NCI-H2081 treated with DMSO at 0.1 percent for 48 hours (cell line): ENCODE measurements around the gene AK5.
"Not testable (repeated sequence)": the region's sequence is repeated elsewhere in the genome, so short reads cannot be mapped to it uniquely, and the experiment has no call there.

ENCODE experiments used
- DNase-seq: peaks from one replicate; lab custom pipeline; 2025; lab: John Stamatoyannopoulos, UW

The AK5 gene

DNA sequence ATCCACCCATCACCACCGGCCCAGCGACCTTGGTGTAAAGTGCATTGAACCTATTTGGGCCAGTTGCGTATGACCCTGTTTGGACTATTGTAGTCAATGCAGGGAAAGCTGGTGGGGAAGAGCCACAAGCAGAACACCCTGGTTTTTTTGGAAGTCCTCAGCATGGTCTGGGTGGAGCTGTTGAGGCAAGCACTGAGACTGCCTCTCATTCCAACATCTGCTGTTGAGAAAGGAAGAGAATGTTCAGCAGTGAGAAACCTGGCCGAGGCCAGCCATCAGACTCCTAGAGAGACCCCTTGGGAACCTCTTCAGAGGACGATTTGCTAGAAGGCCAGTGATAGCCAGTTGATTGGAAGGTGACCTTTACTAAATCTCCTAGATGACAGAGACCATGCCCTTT is 217.6 kb downstream of the AK5 start:
- DNase-seq = no peak

- no peak for DNase-seq
Observed at GRCh38 chr1:77504986-77505385, 223.2 kb downstream of the AK5 start.

DNA sequence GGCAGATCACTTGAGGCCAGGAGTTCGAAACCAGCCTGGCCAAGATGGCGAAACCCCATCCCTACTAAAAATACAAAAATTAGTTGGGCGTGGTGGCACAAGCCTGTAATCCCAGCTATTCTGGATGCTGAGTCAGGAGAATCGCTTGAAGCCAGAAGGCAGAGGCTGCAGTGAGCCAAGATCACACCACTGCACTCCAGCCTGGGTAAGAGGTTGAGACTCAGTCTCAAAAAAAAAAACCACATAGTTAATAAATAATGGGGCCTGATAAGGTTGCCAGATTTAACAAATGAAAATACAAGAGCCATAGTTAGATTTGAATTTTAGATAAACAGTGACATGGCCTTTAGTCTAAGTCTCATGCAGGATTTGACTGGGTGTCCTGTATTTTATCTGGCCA is 225.0 kb downstream of the AK5 start:
- DNase-seq = no peak

DNA sequence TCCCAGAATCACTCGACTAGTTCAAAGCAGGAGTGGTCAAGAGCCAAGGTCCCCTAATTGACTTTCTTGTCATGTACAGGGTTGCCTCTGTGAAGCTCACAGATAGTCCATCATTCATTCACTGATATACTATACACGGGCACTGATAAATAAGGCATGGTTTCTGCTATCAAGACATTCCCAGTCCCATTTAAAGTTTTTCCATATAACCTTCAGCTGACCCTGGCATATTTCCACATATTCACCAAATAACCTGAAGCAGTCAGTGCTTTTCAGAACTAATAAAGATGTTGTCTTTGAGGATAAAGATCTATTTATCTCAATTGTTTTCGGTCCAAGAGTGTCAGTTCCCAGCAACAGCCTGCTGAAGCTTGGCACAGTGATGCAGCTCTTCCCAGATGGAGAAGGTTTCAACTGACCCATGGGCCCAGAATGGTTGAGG is 227.3 kb downstream of the AK5 start:
- no peak for DNase-seq

DNA sequence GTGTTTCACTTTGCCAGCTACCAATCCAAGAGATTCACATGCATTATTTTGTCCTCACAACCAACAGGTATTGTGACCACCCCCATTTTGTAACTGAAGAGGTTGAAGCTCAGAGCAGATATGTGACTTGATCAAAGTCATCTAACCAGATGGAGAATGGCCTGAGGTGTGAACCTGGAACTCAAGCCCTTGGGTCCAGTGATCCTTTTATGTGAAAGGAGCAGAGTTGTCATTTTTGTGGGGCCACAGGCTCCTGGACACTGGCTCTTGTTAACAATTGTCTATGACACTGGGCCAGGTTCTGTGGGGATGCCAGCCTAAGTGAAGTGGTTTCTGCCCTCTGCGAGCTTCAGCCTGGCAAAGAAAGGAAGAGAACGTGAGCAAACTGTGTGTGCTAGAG is 228.1 kb downstream of the AK5 start:
- DNase-seq = no peak

- DNase-seq = no peak
Observed at GRCh38 chr1:77511440-77511840, 229.6 kb downstream of the AK5 start.

DNA sequence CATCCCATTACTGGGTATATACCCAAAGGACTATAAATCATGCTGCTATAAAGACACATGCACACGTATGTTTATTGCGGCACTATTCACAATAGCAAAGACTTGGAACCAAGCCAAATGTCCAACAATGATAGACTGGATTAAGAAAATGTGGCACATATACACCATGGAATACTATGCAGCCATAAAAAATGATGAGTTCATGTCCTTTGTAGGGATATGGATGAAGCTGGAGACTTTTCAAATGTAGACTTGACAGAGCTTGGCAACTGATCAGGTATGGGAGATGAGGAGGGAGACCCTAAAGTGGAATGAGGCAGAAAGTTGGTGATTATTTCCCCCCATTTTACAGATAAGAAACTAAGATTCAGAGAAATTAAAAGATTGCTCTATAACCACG is 230.8 kb downstream of the AK5 start:
- DNase-seq = not testable (repeated sequence)

DNA sequence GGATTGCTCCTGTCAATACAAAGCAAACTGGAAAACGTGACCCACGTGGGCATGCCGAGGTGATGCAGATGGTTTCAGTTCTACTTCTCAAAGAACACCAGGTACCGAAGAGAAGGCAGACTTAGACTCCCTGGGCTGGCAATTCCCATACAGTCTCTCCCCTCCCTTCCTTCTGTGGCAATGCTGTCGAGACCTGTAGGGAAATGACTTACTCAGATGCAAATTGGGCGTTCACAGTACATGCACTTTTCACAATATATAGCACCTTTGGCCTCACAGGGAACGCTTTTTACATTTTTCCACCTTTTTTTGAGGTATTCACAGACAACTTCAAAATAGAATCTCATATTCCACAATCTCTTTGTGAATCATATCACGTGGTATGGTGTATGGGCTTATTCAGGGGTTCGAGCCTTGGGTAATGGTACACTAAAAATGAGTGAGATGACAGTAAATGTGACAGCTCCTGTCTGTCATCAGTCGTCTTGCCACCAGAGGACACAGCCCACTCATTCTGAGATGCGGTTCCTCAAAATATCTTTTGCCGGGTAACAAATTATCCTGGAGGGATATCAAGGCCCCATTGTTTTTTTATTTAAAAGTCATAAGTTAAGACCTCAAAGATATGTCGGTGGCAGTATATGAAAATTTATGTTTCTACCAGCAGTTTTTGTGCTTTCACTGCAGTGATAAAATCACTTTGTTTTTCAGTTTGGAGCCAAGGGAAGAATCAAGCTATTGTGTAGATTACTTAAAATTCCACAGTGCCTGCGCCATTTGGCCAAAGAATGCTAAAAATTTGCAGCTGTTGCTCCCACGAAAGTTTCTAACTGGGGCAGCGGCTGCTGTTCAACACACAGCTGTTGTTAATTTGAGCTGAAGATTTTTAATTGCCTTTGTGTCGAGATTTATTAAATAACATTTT is 232.3 kb downstream of the AK5 start:
- no peak for DNase-seq

DNA sequence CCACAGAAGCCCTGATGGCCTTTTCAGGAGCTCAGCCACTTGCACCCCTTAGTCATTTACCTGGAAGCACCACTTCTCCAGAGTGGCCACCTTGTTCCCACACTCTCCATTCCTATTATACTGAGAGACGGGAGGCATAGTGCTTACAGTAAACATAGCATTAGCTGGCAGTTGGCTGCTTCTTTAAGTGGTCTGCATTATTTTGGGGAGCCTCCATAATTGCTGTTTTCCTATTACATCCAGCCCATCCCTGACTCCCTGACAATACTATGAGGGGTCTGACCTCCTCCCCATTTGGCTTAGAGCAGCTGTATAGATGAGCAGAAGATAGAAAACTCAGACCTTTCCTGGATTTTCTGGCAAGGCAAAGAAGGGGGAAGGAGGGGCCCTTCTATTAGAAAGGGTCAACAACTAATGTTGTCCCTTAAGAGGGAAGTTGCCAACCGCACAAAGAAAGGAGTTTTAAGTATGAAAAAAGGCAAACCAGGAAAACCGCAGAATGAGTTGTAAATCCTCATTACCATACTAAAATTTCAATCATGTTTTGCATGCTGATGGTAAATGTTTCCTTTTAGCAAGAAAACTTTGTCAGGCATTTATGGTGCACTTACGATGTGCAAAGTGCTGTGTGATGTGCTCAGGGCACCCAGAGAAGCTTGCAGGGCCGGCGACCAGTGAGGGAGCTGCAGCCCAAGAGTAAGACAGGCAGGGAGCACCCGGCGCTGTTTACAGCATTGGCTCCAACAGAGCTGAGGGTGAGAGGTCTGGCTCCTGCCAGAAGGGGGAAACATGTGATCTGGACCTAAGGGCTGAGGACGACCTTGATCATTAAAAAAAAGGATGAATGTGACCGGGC is 233.3 kb downstream of the AK5 start:
- DNase-seq = no peak

DNA sequence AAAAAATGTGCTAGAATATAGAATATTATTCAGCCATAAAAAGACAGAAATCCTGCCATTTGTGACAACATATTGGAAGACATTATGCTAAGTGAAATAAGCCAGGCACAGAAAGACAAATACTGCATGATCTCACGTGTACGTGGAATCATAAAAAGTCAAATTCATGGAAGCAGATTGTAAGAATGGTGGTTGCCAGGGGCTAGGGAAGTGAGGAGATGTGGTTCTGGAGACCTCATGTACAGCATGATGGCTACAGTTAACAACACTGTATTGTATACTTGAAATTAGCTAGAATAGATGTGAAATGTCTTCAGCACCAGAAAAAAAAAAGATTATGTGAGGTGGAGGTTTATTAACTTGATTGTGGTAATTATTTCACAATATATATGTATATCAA is 234.3 kb downstream of the AK5 start:
- DNase-seq = no peak

DNA sequence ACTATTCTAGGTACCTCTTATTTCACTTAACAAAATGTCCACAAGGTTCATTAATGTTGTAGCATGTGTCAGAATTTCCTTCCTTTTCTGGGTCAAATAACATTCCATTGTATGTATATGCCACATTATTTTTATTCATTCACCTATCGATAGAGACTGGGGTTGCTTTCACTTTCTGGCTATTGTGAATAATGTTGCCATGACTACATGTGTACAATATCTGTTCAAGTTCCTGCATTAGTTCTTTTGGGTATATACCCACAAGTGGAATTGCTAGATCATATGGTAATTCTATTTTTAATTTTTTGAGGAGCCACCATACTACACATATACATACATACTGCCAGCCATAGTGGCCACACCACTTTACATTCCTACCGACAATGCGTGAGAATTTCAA is 242.2 kb downstream of the AK5 start:
- DNase-seq = no peak

DNA sequence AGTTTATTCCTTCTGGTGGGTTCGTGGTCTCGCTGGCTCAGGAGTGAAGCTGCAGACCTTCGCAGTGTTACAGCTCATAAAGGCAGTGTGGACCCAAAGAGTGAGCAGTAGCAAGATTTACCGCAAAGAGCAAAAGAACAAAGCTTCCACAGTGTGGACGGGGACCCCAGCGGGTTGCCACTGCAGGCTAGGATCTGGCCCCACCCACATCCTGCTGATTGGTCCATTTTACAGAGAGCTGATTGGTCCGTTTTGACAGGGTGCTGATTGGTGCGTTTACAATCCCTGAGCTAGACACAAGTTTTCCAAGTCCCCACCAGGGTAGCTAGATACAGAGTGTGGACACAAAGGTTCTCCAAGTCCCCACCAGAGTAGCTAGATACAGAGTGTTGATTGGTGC is 249.3 kb downstream of the AK5 start:
- DNase-seq = not testable (repeated sequence)

DNA sequence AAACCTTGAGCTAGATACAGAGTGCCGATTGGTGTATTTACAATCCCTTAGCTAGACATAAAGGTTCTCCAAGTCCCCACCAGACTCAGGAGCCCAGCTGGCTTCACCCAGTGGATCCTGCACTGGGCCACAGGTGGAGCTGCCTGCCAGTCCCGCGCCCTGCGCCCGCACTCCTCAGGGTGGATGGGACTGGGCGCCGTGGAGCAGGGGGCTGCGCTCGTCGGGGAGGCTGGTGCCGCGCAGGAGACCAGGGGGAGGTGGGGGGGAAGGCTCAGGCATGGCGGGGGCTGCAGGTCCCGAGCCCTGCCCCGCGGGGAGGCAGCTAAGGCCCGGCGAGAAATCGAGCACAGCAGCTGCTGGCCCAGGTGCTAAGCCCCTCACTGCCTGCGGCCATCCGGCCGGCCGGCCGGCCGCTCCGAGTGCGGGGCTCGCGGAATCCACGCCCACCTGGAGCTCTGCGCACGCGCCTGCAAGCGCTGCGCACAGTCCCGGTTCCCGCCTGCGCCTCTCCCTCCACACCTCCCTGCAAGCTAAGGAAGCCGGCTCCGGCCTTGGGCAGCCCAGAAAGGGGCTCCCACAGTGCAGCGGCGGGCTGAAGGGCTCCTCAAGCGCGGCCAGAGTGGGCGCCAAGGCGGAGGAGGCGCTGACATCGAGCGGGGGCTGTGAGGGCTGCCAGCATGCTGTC is 249.9 kb downstream of the AK5 start:
- DNase-seq = not testable (repeated sequence)

DNA sequence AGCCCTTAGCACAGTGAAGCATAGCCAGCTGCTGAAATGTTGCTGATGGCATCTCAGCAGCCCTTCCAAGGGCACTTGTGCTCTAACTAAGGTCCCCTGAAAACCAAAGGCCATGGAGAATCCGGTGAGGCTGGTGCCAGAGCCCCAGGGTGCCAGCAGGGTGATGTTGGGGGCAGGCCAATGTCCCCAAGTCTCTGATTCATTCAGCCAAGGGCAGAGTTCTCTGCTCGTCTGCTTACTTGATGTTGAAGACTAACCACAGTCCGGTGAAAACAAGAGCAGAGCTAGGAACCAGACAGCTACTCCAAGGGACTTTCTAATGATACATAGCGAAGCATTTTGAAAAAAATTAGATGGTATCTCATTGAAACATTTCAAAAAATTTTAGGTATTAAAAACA is 250.8 kb downstream of the AK5 start:
- DNase-seq = no peak

DNA sequence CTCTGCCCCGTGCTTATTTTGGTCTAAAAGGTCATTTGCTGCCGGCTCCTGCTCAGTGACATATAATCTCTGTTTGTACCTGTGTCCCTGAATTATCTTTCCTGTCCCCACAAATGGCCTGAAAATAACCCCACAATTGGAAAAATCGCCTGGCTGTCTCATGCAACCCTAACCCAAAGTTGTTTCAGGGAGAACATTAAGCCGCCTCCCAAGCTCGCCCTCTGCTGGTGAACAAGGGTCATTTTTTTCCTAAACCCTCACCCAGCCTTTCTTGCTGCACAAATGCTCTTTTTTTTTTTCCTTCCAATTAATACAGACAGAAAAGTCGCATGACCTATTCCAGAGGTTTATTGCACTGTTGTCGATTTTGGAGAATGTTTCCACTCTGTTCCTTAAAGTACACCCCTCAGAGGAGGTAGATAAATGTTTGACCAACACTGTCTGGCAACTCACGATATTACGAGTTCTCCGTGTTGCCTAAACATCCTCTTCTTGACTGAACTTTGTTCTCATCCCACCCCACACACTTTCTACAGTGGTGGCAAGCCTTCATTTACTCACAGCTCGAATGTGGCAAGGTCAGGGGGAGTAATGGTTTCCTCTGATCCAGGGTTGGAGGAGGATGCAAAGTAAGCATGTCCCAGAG is 252.0 kb downstream of the AK5 start:
- no peak for DNase-seq

DNA sequence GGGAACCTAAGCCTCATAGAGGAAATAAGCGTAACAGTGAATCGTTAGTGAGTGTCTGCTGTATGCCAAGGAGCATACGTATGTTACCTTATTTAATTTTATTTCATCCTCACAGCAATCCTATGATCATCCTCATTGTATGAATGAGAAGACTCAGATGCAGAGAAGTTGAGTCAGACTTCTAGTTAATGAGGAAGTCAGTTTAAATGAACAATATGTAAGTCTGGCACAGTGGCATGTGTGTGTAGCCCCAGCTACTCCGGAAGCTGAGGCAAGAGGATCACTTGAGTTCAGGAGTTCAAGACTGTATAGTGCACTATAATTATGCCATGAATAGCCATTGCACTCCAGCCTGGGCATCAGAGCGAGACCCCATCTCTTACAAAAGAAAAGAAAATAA is 252.6 kb downstream of the AK5 start:
- DNase-seq = no peak

- DNase-seq = no peak
Observed at GRCh38 chr1:77536813-77537212, 255.0 kb downstream of the AK5 start.

- DNase-seq = no peak
Observed at GRCh38 chr1:77538956-77539518, 257.2 kb downstream of the AK5 start.

GRCh38 chr1:77539519-77540142 is 257.8 kb downstream of the AK5 start:
- DNase-seq = no peak

GRCh38 chr1:77540501-77541161 is 258.8 kb downstream of the AK5 start:
- DNase-seq = no peak

DNA sequence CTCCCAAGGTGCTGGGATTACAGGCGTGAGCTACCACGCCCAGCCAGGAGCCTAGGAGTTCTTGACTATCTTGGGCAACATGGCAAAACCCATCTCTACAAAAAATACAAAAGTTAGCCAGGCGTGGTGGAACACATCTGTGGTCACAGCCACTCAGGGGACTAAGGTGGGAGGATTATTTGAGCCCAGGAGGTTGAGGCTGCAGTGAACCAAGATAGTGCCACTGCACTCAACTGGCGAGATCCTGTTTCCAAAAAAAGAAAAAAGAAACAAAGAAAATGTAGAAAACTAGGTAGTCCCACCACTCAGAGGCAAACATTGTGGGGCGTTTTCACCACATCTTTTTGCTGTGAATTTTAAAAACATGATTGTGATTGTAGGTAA is 259.3 kb downstream of the AK5 start:
- no peak for DNase-seq
